Measurements from ENCODE around the gene NEDD8. TPM values are rescaled to one million over a fixed set of nuclear protein-coding genes. Genes with fewer than 3 reads are reported as not detected.
"Not testable (repeated sequence)": the region's sequence is repeated elsewhere in the genome, so short reads cannot be mapped to it uniquely, and the experiment has no call there.

Gene NEDD8
- total RNA-seq, 1 donor from 2014 or later, result 132 TPM

DNA sequence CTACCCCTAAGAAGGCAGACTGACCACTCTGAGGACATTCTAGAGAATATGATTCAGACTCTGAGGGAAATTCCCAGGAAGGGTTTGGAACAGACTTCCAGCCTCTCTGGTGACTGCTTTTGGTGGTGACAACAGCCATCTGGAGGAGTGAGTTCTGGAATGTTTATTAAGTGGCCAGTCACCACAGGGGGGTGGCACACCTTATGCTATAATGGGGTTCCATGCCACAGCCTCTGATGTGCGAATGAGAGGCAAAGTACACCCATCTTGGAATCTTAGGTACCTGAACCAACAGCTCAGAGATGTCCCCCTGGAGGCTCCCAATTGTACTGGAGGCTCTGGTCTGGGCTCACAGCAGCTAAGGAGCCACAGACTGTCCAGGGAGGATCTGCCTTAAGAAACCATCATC lies 19.7 kb upstream of the NEDD8 start:
- peaks cover 17% of the 10 kb centered on the region for H3K36me3 ChIP-seq
- intact Hi-C loops (cut with DNase I), result no loop called here
- no peaks in the 10 kb centered on the region for H3K27me3 ChIP-seq (ENCODE audit: low read depth)
- no peaks in the 10 kb centered on the region for H3K4me1 ChIP-seq
- no peak overlapping the region for H3K4me3 ChIP-seq
- TF ChIP-seq, protein P1, sequence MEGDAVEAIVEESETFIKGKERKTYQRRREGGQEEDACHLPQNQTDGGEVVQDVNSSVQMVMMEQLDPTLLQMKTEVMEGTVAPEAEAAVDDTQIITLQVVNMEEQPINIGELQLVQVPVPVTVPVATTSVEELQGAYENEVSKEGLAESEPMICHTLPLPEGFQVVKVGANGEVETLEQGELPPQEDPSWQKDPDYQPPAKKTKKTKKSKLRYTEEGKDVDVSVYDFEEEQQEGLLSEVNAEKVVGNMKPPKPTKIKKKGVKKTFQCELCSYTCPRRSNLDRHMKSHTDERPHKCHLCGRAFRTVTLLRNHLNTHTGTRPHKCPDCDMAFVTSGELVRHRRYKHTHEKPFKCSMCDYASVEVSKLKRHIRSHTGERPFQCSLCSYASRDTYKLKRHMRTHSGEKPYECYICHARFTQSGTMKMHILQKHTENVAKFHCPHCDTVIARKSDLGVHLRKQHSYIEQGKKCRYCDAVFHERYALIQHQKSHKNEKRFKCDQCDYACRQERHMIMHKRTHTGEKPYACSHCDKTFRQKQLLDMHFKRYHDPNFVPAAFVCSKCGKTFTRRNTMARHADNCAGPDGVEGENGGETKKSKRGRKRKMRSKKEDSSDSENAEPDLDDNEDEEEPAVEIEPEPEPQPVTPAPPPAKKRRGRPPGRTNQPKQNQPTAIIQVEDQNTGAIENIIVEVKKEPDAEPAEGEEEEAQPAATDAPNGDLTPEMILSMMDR (IDR thresholded peaks at IDR 0.05), result no peak
- H3K27ac ChIP-seq, result no peak overlapping the region
- no peaks in the 10 kb centered on the region for H3K9me3 ChIP-seq
- DNase-seq, result no peak
- ATAC-seq, result peak; percentile 36 to 71

DNA sequence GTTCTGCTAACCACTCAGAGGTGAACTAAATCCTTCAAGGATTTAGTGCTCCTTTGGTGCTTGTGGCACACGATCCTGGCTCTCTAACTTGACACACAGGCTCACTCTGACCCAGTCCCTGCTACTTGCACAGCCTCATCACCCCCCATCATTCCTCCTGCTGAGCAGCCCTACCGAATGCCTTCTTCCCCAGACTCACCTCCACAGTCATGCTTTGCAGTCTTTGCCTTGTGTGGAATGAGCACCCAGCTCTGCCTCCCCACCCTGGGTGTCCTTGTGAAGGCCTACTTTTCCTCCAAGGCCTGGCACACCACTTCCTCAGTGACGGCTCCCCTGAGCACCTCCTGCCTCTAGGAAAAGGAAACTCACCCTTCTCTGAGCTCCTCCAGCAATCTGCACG lies 18.2 kb upstream of the NEDD8 start:
- Histone ChIP-seq H3K9me3 (no peaks in the 10 kb centered on the region), H3K36me3 (peaks cover 13% of the 10 kb centered on the region), H3K4me3 (no peak overlapping the region), H3K27ac (no peak overlapping the region), H3K4me1 (no peaks in the 10 kb centered on the region), H3K27me3 (ENCODE audit: low read depth) (no peaks in the 10 kb centered on the region)
- DNase-seq (no peak), ATAC-seq (no peak)
- TF ChIP-seq, protein P1 (IDR thresholded peaks at IDR 0.05), result no peak
- intact Hi-C loops (cut with DNase I), result no loop called here

DNA sequence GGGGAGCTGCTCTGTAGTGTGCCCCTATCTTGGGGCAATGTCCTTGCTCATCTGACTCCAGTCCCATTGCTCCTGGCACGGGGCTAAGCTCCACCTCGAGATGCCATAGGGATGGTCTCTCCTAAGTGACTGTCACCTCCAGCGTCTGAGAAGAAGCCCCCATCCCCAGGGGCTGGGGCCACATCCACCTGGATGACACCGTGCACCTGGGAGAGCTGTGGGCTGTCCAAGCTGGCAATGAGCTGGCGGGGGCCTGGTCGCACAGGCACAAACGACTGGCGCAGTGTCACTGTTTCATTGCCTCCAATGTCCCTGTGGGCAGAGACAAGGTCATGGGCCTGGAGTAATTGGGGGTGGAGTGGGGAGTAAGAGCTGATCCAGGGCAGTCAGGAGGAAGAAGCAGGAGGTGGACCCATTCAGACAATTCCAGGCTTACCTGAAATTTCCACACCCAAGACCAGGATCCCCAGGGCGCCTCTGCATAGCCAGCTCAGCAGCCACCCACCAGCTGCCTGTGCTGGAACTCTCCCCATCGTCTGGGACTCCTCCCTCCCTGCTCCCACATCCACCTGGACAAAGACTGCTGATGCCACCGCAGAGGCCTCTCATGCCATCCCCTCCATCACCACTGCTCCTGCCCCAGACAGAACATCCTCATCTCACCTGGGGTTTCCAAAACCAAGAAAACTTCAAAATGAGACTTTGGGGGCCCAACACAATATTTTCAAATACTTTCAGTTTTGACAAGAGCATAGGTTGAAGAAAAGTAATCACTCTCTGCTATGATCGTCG lies 17.3 kb upstream of the NEDD8 start:
- H3K4me3 ChIP-seq, result no peak overlapping the region
- ATAC-seq (no peak), DNase-seq (no peak)
- TF ChIP-seq, protein P1 (IDR thresholded peaks at IDR 0.05), result no peak
- H3K27ac ChIP-seq, result no peak overlapping the region
- no peaks in the 10 kb centered on the region for H3K9me3 ChIP-seq
- H3K36me3 ChIP-seq, result peaks cover 6% of the 10 kb centered on the region
- no peaks in the 10 kb centered on the region for H3K27me3 ChIP-seq (ENCODE audit: low read depth)
- no peaks in the 10 kb centered on the region for H3K4me1 ChIP-seq
- intact Hi-C loops (cut with DNase I), result loop anchor here (10.0 kb wide), 1 partner anchor 45 kb away; the partner anchor contains the start of genes DHRS1 and NOP9

DNA sequence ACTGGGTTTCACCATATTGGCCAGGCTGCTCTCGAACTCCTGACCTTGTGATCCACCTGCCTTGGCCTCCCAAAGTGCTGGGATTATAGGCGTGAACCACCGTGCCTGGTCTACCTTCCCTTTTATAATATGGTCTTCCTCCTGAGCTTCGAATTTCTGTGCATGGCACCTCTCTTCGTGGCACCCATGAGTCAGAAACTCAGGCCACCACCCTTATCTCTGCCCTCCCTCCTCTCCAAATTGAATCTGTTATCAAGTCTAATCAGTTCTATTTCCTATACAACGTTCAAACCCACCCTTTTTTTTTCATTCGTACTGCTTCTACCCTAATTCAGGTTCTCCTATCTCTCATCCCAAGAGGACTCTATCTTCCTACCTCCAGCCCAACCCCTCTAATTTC lies 15.3 kb upstream of the NEDD8 start:
- TF ChIP-seq, protein P1 (IDR thresholded peaks at IDR 0.05), result no peak
- ATAC-seq, result no peak
- Histone ChIP-seq H3K27me3 (ENCODE audit: low read depth) (no peaks in the 10 kb centered on the region), H3K4me1 (peaks cover 9% of the 10 kb centered on the region), H3K36me3 (peaks cover 4% of the 10 kb centered on the region), H3K4me3 (no peak overlapping the region), H3K27ac (peak overlapping the region; percentile 25), H3K9me3 (no peaks in the 10 kb centered on the region)
- intact Hi-C loops (cut with DNase I), result loop anchor here (10.0 kb wide), 1 partner anchor 47 kb away; the partner anchor contains the start of genes DHRS1 and NOP9
- no peak for DNase-seq

DNA sequence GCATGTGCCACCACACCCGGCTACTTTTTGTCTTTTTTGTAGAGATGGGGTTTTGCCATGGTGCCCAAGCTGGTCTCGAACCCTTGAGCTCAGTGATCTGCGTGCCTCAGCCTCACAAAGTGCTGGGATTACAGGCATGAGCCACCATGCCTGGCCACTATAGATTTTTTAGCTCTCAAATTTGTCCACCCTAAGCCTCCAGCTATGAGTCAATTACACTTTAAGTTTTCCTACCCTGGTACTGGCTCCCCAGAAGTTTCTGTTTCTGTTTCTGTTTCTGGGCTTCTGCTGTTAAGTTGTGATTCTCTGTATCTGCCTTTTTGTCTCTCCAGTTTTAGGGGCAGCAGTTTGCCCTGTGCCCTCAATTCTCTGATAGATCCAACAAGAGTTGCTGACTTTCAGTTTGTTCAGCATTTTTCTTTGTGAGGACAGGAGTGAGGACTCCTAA lies 14.6 kb upstream of the NEDD8 start:
- intact Hi-C loops (cut with DNase I), result loop anchor here (10.0 kb wide), 1 partner anchor 48 kb away; the partner anchor contains the start of genes DHRS1 and NOP9

DNA sequence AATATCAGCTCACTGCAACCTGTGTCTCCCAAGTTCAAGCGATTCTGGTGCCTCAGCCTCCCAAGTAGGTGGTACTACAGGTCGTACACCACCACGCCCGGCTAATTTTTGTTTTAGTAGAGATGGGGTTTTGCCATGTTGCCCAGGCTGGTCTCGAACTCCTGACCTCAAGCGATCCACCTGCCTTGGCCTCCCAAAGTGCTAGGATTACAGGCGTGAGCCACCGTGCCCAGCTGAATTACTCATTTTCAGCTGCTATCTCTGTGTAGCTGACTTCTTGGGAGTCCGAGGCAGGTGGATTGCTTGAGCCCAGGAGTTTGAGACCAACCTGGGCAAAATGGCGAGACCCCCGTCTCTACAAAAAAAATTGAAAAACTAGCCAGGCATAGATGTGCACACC lies 13.2 kb upstream of the NEDD8 start:
- not testable (repeated sequence) for H3K27ac ChIP-seq; H3K27me3 ChIP-seq (ENCODE audit: low read depth); H3K4me3 ChIP-seq; ATAC-seq; H3K9me3 ChIP-seq; DNase-seq
- peaks cover 16% of the 10 kb centered on the region for H3K36me3 ChIP-seq
- H3K4me1 ChIP-seq, result peaks cover 22% of the 10 kb centered on the region
- intact Hi-C loops (cut with DNase I), result loop anchor here (10.0 kb wide), 1 partner anchor 49 kb away; the partner anchor contains the start of genes DHRS1 and NOP9

More for the DNA sequence above, 14.6 kb upstream of the NEDD8 start:
- no peaks in the 10 kb centered on the region for H3K27me3 ChIP-seq (ENCODE audit: low read depth)
- no peak for ATAC-seq
- no peaks in the 10 kb centered on the region for H3K9me3 ChIP-seq
- H3K27ac ChIP-seq, result peak overlapping the region; percentile 25
- DNase-seq, result no peak
- peaks cover 4% of the 10 kb centered on the region for H3K36me3 ChIP-seq
- no peak overlapping the region for H3K4me3 ChIP-seq
- TF ChIP-seq, protein P1 (IDR thresholded peaks at IDR 0.05), result no peak
- peaks cover 9% of the 10 kb centered on the region for H3K4me1 ChIP-seq
